GM19025 (cell line): ENCODE measurements around the gene OCLN.
"Not testable (repeated sequence)": the region's sequence is repeated elsewhere in the genome, so short reads cannot be mapped to it uniquely, and the experiment has no call there.

ENCODE experiments used
- ATAC-seq: cut with Tn5 transposase; IDR thresholded peaks from one replicate; pipeline ENCODE4 v1.9.1; 2021; ENCODE audit warnings: mild to moderate bottlenecking, low read depth, moderate library complexity; ENCODE audit not compliant: unreplicated experiment

Gene OCLN

GRCh38 chr5:69527128-69527770, 34.7 kb downstream of the OCLN start:
- ATAC-seq: no peak

GRCh38 chr5:69528035-69528434, 35.4 kb downstream of the OCLN start:
- ATAC-seq: no peak

- ATAC-seq: no peak
Observed at GRCh38 chr5:69528609-69529008, 36.0 kb downstream of the OCLN start.

- ATAC-seq: no peak
Observed at GRCh38 chr5:69530561-69531405, 38.2 kb downstream of the OCLN start.

GRCh38 chr5:69531406-69531801, 38.8 kb downstream of the OCLN start:
- ATAC-seq: no peak

GRCh38 chr5:69537911-69538310, 45.3 kb downstream of the OCLN start:
- not testable (repeated sequence) for ATAC-seq

GRCh38 chr5:69538735-69539134, 46.1 kb downstream of the OCLN start:
- not testable (repeated sequence) for ATAC-seq

GRCh38 chr5:69541347-69541746, 48.8 kb downstream of the OCLN start:
- ATAC-seq: not testable (repeated sequence)

GRCh38 chr5:69542838-69543618, 50.4 kb downstream of the OCLN start:
- ATAC-seq: not testable (repeated sequence)

GRCh38 chr5:69544602-69545001, 52.0 kb downstream of the OCLN start:
- ATAC-seq: not testable (repeated sequence)

GRCh38 chr5:69559908-69560330, 67.3 kb downstream of the OCLN start, which contains the start of gene GTF2H2C:
Gene GTF2H2C, plus strand, starts transcription at chr5:69560191. Its CDS starts 4,942 bp downstream, at chr5:69565133.
- peak; percentile 98 for ATAC-seq

GRCh38 chr5:69560587-69561431, 68.2 kb downstream of the OCLN start:
- ATAC-seq: not testable (repeated sequence)

GRCh38 chr5:69566172-69566571, 73.6 kb downstream of the OCLN start:
- not testable (repeated sequence) for ATAC-seq

- not testable (repeated sequence) for ATAC-seq
Observed at GRCh38 chr5:69568072-69568471, 75.5 kb downstream of the OCLN start.

- ATAC-seq: not testable (repeated sequence)
Observed at GRCh38 chr5:69583356-69583755, 90.8 kb downstream of the OCLN start.

- ATAC-seq: not testable (repeated sequence)
Observed at GRCh38 chr5:69596114-69596840, 103.7 kb downstream of the OCLN start.

GRCh38 chr5:69601947-69602346, 109.4 kb downstream of the OCLN start:
- ATAC-seq: not testable (repeated sequence)

- not testable (repeated sequence) for ATAC-seq
Observed at GRCh38 chr5:69606839-69607238, 114.2 kb downstream of the OCLN start.
